Activated CD4-positive, alpha-beta T cell treated with anti-CD3 and anti-CD28 coated beads for 24 hours (primary cell): ENCODE measurements around the gene TMC7.
"Not testable (repeated sequence)": the region's sequence is repeated elsewhere in the genome, so short reads cannot be mapped to it uniquely, and the experiment has no call there.

Experiments
- DNase-seq, 2 donors: peaks; one replicate each; pipeline ENCODE4 v3.0.0-alpha.2; 2020; ENCODE audit warnings: low read depth in 2 of 2

TMC7 gene

DNA sequence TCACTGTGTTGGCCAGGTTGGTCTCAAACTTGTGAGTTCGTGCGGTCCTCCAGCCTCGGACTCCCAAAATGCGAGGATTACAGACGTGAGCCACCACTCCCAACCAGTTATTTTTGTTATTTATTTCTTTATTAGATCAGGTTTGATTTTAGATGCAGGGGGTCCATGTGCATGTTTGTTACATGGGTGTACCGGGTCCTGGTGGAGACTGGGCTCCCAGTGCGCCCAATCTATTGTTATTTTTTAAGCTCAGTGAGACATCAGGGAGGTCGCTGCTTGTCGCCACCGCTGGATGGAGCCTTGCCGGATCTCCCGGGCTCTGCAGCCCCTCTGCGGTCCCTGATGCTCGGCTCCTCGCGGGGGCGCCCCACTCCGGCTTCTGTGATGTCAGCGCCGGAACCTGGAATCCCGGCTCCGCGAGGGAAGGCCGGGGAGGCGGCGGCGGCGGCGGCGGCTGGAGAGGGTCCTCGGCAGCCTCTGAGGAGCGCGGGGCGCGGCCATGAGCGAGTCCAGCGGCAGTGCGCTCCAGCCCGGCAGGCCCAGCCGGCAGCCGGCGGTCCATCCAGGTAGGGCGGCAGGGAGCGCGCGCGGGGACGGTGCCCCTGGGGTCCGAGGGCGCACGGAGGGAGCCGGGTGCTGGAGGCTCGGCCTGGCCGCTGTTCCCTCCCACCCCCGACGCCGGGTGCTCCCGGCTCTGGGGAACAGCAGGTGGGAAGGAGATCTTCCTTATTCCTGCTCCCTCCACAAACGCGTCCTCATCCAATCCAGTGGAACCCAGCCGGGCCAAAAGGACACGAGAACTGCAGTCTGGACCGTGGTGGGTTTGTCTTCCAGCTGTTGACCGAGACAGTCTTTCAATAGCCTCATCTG, at the start of gene TMC7:
Gene TMC7 (plus strand): TSS at position 370 of the 870 bp plus-strand sequence. CDS start 130 bp downstream, at position 500.
- DNase-seq, result peak in 1 of 2 donors; percentile 38

GRCh38 chr16:18936727-18937340, 46.9 kb upstream of the TMC7 start:
- no peak for DNase-seq

GRCh38 chr16:18937390-18937789, 46.3 kb upstream of the TMC7 start:
- no peak for DNase-seq

DNA sequence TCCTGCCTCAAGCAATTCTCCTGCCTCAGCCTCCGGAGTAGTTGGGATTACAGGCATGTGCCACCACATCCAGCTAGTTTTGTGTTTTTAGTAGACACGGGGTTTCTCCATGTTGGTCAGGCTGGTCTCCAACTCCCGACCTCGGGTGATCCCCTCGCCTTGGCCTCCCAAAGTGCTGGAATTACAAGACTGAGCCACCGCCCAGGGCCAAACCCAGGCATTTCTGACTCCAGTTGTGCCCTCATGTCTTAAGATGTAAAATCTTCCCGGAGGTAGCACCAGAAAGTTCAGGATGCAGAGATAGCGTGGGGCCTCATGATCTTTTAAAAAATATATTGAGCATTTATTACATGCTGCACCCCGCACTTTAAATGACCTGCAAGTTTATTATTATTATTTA, 44.7 kb upstream of the TMC7 start:
- DNase-seq, result no peak

DNA sequence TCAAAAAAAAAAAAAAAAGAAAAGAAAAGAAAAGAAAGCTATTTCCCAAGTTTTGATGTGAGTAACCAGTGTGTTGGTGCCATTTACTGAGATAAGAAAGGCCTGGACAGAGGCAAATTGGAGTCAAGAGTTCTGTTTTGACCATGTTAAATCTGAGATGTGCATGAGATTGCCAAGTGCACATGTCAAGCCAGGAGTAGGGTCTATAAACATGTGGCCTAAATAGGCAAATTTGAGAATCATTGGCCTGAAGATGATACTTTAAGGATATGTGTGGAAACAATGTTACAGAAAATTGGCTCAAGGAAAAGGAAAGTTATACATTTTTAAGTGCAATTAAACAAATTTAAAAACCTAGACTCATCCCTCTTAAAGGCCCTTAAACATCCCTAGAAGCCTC, 42.3 kb upstream of the TMC7 start:
- no peak for DNase-seq

DNA sequence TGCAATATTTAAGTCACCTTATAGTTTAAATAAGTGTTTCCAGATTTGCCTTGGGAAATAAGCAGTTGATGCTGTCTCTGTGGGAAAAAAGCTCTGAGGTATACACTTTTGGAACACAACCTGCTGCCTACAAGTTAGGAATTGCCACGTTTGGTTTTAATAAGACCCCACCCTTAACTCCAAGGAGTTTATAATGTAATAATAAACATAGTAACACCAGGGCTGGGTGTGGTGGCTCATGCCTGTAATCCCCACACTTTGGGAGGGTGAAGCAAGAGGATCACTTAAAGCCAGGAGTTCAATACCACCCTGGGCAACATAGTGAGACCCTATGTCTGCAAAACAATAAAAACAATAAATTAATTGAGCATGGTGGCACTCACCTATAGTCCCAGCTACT, 41.7 kb upstream of the TMC7 start:
- DNase-seq, result no peak

DNA sequence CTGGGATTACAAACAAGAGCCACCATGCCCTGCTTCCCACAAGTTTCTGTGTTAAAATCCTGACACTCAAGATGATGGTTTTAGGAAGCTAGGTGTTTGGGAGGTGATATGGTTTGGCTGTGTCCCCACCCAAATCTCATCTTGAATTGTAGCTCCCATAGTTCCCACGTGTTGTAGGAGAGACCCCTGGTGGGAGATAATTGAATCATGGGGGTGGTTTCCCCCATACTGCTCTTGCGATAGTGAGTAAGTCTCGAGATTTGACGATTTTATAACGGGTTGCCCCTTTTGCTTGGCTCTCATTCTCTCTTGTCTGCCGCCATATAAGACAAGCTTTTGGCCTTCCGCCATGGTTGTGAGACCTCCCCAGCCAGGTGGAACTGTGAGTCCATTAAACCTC, 40.3 kb upstream of the TMC7 start:
- DNase-seq, result no peak

GRCh38 chr16:18945233-18945632, 38.5 kb upstream of the TMC7 start:
- no peak for DNase-seq

GRCh38 chr16:18948372-18949020, 35.2 kb upstream of the TMC7 start:
- DNase-seq, result no peak

GRCh38 chr16:18950469-18951185, 33.1 kb upstream of the TMC7 start:
- no peak for DNase-seq

DNA sequence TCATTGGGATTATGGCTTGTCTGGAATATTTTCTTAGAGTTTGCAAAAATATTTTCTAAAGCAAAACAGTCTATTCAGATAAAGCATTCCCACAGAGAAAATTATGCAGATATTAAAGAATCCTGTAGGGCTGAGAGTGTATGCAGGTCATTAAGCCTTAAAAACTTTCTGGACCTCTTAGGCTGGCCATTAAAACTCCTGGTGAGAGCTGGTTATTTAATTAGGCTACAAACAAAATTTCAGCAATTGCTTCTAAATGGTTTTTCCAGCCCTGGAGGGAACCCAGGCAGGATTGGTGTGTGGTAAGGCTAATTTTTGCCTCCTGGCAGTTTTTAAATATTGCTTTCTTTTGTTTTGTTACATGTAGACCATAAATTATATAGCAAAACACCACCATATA, 30.2 kb upstream of the TMC7 start:
- DNase-seq, result no peak

DNA sequence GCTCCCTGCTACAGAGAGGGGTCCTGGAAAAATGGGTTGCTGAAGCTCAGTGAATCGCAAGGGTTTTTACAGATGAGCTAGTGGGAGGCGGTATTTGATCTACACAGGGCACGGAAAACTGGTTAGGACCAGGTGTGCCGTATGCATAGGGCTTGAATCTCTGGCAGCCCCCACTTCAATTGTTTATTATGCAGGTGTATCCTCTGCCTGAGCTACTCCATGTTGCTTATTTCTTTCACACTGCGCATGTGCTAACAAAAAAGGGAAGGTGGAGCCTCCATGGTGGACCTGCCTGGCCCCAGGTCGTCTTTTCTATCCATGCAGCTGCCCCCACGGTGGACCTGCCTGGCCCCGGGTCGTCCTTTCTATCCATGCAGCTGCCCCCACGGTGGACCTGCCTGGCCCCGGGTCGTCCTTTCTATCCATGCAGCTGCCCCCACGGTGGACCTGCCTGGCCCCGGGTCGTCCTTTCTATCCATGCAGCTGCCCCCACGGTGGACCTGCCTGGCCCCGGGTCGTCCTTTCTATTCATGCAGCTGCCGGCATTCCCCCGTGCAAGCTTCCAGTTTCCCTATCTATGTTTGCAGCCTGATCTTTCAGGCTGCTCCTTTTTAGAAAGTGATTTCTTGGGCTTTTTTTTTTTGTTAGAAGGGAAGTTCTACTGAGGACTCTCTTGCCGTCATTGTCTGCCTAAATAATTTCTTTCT, 27.7 kb upstream of the TMC7 start:
- DNase-seq, result peak; percentile 4 to 18

- not testable (repeated sequence) for DNase-seq
These were observed 27.0 kb upstream of the TMC7 start for GRCh38 chr16:18956658-18957241.

DNA sequence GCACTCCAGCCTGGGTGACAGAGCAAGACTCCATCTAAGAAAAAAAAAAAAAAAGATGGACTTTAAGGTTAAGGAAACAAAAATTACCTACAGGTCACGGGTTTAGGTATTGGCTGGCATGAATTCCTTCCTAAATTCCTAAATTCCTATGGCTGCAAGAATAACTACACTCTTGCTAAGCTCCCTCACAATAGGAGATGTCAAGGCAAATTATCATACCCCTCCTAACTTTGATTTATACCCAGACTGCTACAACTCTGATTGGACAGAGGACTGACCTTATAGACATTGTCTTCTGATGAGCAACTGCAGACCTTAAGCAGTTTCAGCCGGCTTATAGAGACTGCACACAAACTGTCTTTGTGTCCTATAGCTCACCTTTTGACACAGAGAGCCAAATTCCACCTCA, 25.1 kb upstream of the TMC7 start:
- DNase-seq, result no peak

- no peak for DNase-seq
These were observed 24.7 kb upstream of the TMC7 start for GRCh38 chr16:18959031-18959505.

- DNase-seq, result no peak
These were observed 18.2 kb upstream of the TMC7 start for GRCh38 chr16:18965555-18965954.

DNA sequence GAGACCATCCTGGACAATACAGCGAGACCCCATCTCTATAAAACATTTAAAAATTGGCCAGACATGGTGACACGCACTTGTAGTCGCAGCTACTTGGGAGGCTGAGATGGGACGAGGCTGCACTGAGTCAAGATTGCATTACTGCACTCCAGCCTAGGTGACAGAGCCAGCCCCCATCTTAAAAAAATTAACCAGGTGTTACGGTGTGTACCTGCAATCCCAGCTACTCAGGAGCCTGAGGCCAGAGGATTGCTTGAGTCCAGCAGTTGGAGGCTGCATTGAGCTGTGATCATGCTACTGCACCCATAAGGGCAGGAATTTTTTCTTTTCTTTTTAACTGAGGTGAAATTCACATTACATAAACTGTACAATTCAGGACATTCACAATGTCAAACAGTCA, 16.9 kb upstream of the TMC7 start:
- no peak for DNase-seq

GRCh38 chr16:18969050-18969854, 14.5 kb upstream of the TMC7 start:
- DNase-seq, result peak; percentile 68 to 74

DNA sequence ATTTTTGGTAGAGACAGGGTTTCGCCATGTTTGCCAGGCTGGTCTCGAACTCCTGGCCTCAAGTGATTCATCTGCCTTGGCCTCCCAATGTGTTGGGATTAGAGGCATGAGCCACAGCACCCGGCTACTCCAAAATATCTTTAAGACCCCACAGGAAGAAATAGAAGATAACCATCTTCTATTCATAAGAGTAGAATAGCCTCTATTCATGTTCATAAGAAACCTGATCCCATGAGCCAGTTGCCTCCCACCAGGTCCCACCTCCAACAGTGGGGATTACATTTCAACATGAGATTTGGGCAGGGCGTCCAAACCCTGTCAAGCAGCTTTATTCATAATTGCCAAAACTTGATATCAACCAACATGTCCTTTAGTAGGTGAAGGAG, 13.9 kb upstream of the TMC7 start:
- no peak for DNase-seq

- no peak for DNase-seq
These were observed 8.6 kb upstream of the TMC7 start for GRCh38 chr16:18975109-18975508.
